Bronchial epithelial cell (primary cell): ENCODE data around the gene TASOR2. TPM values are rescaled to one million over a fixed set of nuclear protein-coding genes. Genes with fewer than 3 reads are reported as not detected.

Experiments
- DNase-seq: peaks from one replicate; pipeline ENCODE4 v3.0.0-alpha.2; 2010; ENCODE audit warnings: low read depth
- FAIRE-seq: peaks from 2 replicates; lab custom pipeline; 2011; peaks lifted over from hg19 to GRCh38; lab: Jason Lieb, UNC
- H3K27me3 ChIP-seq: 2 replicates; pipeline ENCODE4 v1.5.1; 2011; ENCODE audit warnings: low read length; ENCODE audit not compliant: control insufficient read depth, insufficient read depth
- H3K36me3 ChIP-seq: 2 replicates; pipeline ENCODE4 v1.5.1; 2011; ENCODE audit warnings: low read length; ENCODE audit not compliant: control insufficient read depth, insufficient read depth
- H3K4me3 ChIP-seq: 2 replicates; pipeline ENCODE4 v1.5.1; 2011; ENCODE audit warnings: mild to moderate bottlenecking, low read depth, low read length, control low read depth
- total RNA-seq: library from RNA; depleted of rRNA; stranded (reverse); fragments of >200 nt; gene quantifications from 2 replicates; pipeline ENCODE4 v1.2.1, GENCODE V29; 2014
- TF ChIP-seq, protein P1 (sequence below): IDR thresholded peaks from 2 replicates; pipeline ENCODE4 v1.5.1; 2011; ENCODE audit warnings: mild to moderate bottlenecking, moderate library complexity, low read length, control low read depth, inconsistent platforms; ENCODE audit not compliant: insufficient read depth, severe bottlenecking

Gene TASOR2
- total RNA-seq, 1 donor from 2014 or later: 54.8 TPM

DNA sequence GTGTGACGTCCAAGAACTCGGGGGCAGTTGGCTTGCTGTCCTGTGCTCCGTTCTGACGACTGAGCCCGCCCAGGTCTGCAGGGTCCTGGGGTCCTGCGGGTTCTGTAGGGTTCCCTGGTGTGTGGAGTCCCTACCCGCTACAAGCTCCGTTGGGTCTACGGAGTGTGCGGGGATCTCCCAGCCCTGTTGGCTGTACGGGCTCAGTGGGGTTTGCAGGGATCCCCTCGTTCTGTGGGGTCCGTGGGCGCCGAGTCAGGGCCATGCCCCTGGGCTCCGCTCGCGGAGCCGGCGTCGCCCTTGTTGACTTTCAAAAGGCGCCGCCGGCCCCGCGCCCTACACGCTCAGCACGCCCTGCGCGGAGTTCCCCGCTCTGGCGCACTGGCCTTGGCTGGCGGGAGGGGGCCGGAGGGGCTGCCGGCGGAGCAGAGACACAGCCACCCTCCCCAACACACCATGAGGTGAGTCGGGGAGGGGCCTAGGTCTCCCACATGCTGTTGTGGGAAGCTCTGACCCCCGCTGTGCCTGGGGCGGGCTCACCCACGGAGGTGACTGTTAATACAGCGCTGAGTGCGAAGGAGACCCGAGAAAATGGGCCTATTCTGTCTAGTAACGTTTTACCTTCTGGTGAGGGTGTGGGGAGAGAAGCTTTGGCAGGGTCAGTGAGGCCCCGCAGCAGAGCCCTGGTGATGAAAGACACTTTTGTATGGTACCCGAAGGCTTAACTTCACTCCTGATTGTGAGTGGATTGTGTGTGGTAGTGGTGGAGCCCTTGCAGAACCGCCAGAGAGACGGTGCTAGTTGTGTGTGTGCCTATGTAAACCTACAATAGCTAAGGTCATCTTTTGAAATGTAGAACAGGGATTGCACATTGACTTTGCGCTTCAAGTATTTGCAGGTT, 8.1 kb downstream of the TASOR2 start:
- DNase-seq: no peak

GRCh38 chr10:5694573-5694972, 9.9 kb downstream of the TASOR2 start:
- Histone ChIP-seq H3K4me3 (no peak overlapping the region), H3K27me3 (no peaks in the 10 kb centered on the region), H3K36me3 (peaks cover 2% of the 10 kb centered on the region)
- DNase-seq (no peak), FAIRE-seq (no peak)
- TF ChIP-seq, protein P1, sequence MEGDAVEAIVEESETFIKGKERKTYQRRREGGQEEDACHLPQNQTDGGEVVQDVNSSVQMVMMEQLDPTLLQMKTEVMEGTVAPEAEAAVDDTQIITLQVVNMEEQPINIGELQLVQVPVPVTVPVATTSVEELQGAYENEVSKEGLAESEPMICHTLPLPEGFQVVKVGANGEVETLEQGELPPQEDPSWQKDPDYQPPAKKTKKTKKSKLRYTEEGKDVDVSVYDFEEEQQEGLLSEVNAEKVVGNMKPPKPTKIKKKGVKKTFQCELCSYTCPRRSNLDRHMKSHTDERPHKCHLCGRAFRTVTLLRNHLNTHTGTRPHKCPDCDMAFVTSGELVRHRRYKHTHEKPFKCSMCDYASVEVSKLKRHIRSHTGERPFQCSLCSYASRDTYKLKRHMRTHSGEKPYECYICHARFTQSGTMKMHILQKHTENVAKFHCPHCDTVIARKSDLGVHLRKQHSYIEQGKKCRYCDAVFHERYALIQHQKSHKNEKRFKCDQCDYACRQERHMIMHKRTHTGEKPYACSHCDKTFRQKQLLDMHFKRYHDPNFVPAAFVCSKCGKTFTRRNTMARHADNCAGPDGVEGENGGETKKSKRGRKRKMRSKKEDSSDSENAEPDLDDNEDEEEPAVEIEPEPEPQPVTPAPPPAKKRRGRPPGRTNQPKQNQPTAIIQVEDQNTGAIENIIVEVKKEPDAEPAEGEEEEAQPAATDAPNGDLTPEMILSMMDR: no peak

More for the DNA sequence above, 8.1 kb downstream of the TASOR2 start:
- no peak for FAIRE-seq
- H3K36me3 ChIP-seq: peaks cover 2% of the 10 kb centered on the region
- TF ChIP-seq, protein P1: no peak
- H3K27me3 ChIP-seq: no peaks in the 10 kb centered on the region
- peak overlapping the region; percentile 48 for H3K4me3 ChIP-seq

- no peak overlapping the region for H3K4me3 ChIP-seq
- H3K27me3 ChIP-seq: no peaks in the 10 kb centered on the region
- H3K36me3 ChIP-seq: peaks cover 2% of the 10 kb centered on the region
- DNase-seq: no peak
- no peak for FAIRE-seq
- TF ChIP-seq, protein P1: no peak
Measured at GRCh38 chr10:5697342-5697741, 12.7 kb downstream of the TASOR2 start.

GRCh38 chr10:5698062-5698461, 13.4 kb downstream of the TASOR2 start:
- Histone ChIP-seq H3K27me3 (no peaks in the 10 kb centered on the region), H3K36me3 (peaks cover 2% of the 10 kb centered on the region), H3K4me3 (no peak overlapping the region)
- TF ChIP-seq, protein P1: no peak
- DNase-seq: no peak
- FAIRE-seq: no peak

GRCh38 chr10:5708356-5708755, 23.7 kb downstream of the TASOR2 start:
- H3K36me3 ChIP-seq: no peaks in the 10 kb centered on the region
- H3K4me3 ChIP-seq: no peak overlapping the region
- DNase-seq: no peak
- H3K27me3 ChIP-seq: no peaks in the 10 kb centered on the region
- FAIRE-seq: no peak
- TF ChIP-seq, protein P1: no peak
